ENCODE measurements around the gene RPL27A. TPM values are rescaled to one million over a fixed set of nuclear protein-coding genes. Genes with fewer than 3 reads are reported as not detected.

RPL27A gene
- total RNA-seq, 2 donors from 2014 or later: 598 to 620 TPM

DNA sequence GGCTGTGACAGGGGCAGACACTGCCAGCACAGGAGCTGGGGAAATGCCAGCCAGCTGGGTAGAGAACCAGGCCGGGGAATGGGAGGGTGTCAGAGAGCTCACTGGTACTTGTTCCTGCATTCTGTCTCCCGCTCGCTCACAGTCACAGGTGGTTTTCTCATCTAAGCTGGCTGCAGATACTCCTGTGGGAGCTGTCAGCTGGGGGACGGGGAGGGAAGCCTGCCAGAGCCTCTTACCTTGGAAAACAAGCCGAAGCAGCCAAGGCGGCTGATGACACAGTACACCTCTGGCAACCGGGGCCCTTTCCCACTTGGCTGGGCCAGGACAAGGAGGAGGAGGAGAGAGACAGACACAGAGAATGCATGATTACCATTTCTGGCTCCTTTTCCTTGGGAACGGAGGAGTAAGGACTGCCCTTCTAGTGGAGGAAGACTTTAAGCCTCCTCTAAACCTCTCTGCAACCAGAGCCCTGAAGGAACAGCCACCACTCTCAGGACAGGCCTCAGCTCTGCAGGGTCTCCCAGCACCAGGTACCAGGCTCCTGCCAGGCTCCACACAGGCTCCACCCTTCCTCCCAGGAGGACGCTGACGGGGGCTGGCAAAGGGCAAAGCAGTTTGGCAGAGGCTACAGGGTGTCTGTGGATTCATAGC lies 25.1 kb downstream of the RPL27A start:
- H3K4me1 ChIP-seq: peaks cover 0 to 40% of the 10 kb centered on the region in 2 donors
- H3K36me3 ChIP-seq: peaks cover 67% of the 10 kb centered on the region
- no peak overlapping the region for H3K4me3 ChIP-seq
- peak; percentile 69 for DNase-seq (ENCODE audit: low spot score)
- H3K9me3 ChIP-seq: no peaks in the 10 kb centered on the region
- H3K27me3 ChIP-seq: no peaks in the 10 kb centered on the region
- H3K27ac ChIP-seq: peak overlapping the region; percentile 87 to 96
- TF ChIP-seq, protein P1, sequence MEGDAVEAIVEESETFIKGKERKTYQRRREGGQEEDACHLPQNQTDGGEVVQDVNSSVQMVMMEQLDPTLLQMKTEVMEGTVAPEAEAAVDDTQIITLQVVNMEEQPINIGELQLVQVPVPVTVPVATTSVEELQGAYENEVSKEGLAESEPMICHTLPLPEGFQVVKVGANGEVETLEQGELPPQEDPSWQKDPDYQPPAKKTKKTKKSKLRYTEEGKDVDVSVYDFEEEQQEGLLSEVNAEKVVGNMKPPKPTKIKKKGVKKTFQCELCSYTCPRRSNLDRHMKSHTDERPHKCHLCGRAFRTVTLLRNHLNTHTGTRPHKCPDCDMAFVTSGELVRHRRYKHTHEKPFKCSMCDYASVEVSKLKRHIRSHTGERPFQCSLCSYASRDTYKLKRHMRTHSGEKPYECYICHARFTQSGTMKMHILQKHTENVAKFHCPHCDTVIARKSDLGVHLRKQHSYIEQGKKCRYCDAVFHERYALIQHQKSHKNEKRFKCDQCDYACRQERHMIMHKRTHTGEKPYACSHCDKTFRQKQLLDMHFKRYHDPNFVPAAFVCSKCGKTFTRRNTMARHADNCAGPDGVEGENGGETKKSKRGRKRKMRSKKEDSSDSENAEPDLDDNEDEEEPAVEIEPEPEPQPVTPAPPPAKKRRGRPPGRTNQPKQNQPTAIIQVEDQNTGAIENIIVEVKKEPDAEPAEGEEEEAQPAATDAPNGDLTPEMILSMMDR (IDR thresholded peaks at IDR 0.05): no peak

DNA sequence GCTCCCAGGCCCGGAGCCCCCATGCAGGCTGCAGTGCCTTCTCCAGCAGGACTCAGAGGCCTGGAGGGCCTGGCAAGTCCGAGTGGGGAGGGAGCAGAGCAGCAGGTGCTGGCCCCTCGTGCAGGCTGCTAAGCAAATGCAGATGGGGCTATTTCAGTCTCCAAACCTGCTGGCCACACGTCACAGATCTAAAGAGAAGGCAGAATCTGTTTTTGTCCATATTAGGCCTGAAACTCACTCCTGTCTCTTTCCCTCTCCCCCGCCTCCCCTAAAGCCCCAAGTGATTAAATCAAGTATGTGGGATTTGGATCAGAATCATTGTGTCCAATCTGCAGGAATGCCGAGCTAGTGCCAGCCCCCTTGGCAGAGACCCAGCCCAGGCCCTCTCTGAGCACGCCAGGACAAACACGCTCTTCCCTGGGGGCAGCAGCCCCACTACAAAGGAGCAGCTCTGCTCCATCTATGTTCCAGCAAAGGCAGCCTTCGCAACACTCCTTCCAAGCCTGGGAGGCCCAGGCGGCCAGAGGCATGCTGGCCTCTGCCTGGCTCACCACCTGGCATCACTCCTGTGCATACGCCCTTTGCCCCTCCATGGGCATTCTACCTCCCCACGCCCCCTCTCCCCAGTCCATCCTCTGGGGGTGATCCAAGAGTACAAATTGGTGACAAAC lies 26.5 kb downstream of the RPL27A start:
- peak; percentile 90 for DNase-seq (ENCODE audit: low spot score)
- H3K36me3 ChIP-seq: peaks cover 65% of the 10 kb centered on the region

GRCh38 chr11:8709777-8710176 lies 27.2 kb downstream of the RPL27A start:
- TF ChIP-seq, protein P1 (IDR thresholded peaks at IDR 0.05): no peak
- DNase-seq (ENCODE audit: low spot score): no peak
- Histone ChIP-seq H3K27ac (peak overlapping the region; percentile 87 to 96), H3K36me3 (peaks cover 67% of the 10 kb centered on the region), H3K4me1 (peaks cover 0 to 58% of the 10 kb centered on the region in 2 donors), H3K9me3 (no peaks in the 10 kb centered on the region), H3K4me3 (no peak overlapping the region), H3K27me3 (no peaks in the 10 kb centered on the region)

More for the DNA sequence above, 26.5 kb downstream of the RPL27A start:
- Histone ChIP-seq H3K27ac (peak overlapping the region; percentile 87 to 96), H3K9me3 (no peaks in the 10 kb centered on the region), H3K4me3 (no peak overlapping the region), H3K27me3 (no peaks in the 10 kb centered on the region), H3K4me1 (peaks cover 0 to 52% of the 10 kb centered on the region in 2 donors)
- TF ChIP-seq, protein P1 (IDR thresholded peaks at IDR 0.05): no peak

DNA sequence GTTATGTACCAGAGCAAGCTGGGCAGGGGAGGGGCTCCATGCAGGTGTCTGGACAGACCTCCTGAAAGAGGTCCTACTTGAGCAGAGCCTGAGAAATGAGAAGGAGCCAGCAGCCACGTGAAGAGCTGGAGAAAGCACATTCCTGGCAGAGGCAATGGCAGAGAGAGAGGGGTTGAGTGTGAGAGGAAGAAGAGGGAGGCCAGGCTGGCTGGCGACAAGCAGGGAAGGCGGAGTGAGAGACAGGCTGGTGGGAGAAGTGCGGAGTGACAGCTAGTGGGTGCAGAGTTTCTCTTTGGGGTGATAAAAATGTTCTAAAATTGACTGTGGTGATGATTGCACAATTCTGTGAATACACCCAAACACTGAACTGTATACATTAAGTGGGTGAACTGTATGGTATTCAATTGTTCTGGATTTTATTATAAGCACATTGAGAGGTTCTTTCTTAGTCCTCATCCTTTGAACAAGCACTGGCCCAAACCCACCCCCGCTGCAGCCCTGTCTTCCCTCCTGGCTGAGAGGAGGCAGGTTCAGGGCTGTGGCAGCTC lies 29.4 kb downstream of the RPL27A start:
- Histone ChIP-seq H3K9me3 (no peaks in the 10 kb centered on the region), H3K4me3 (no peak overlapping the region), H3K27me3 (no peaks in the 10 kb centered on the region), H3K4me1 (peaks cover 0 to 77% of the 10 kb centered on the region in 2 donors), H3K36me3 (peaks cover 56% of the 10 kb centered on the region), H3K27ac (peak overlapping the region; percentile 83 to 94)
- no peak for DNase-seq (ENCODE audit: low spot score)
- TF ChIP-seq, protein P1 (IDR thresholded peaks at IDR 0.05): no peak

GRCh38 chr11:8712506-8712905 lies 29.9 kb downstream of the RPL27A start:
- Histone ChIP-seq H3K36me3 (peaks cover 54% of the 10 kb centered on the region), H3K4me3 (no peak overlapping the region), H3K27ac (peak overlapping the region; percentile 83 to 94), H3K9me3 (no peaks in the 10 kb centered on the region), H3K4me1 (peaks cover 0 to 77% of the 10 kb centered on the region in 2 donors), H3K27me3 (no peaks in the 10 kb centered on the region)
- TF ChIP-seq, protein P1 (IDR thresholded peaks at IDR 0.05): no peak
- no peak for DNase-seq (ENCODE audit: low spot score)

All from right atrium auricular region (tissue), 2 donors.